T-cell (primary cell): ENCODE results near the gene CIB1. TPM values are rescaled to one million over a fixed set of nuclear protein-coding genes. Genes with fewer than 3 reads are reported as not detected.

Source experiments
- ATAC-seq, 4 experiments: fragments of 200-7000 bp in 3 of 4; fragments of 150-1000 bp in 1 of 4; cut with Tn5 transposase; replicated peaks in 1 of 4; 1 replicate in 3 of 4; 2 replicates in 1 of 4; pipeline ENCODE4 v1.10.0; 2021; ENCODE audit warnings: moderate library complexity in 3 of 4, mild to moderate bottlenecking in 2 of 4, moderate number of reproducible peaks in 1 of 4
- CTCF ChIA-PET, 2 donors: fragments of 300-600 bp; sonication (Branson Sonifier 250); formaldehyde crosslinking; loops; one replicate each; lab custom pipeline; 2022; ENCODE audit warnings: antibody characterized with exemption in 2 of 2; lab: Charles Lee
- POLR2A ChIA-PET, 2 donors: fragments of 300-600 bp; sonication (Branson Sonifier 250); formaldehyde crosslinking; loops; one replicate each; lab custom pipeline; 2022; ENCODE audit warnings: antibody characterized with exemption in 2 of 2; lab: Charles Lee
- DNase-seq, 35 experiments: peaks; one replicate each; pipeline versions ENCODE4 v3.0.0 to v3.0.0-alpha.2; 2013 to 2023
- H3K27ac ChIP-seq: one replicate; pipeline ENCODE4 v1.5.1; 2013; ENCODE audit warnings: low read length
- H3K27me3 ChIP-seq, 2 experiments: replicated peaks in 1 of 2; 1 replicate in 1 of 2; 2 replicates in 1 of 2; pipeline versions ENCODE4 v1.6.1 to v1.7.0; 2013; ENCODE audit warnings: low read length in 1 of 2, mixed read lengths in 1 of 2; ENCODE audit not compliant: control insufficient read depth in 2 of 2, insufficient read depth in 2 of 2; ENCODE audit errors: extremely low read depth in 1 of 2
- H3K36me3 ChIP-seq, 2 donors: 1 replicate in 1 of 2; 2 replicates in 1 of 2; pipeline versions ENCODE4 v1.6.1 to v1.7.0; 2013; ENCODE audit warnings: low read length in 1 of 2; ENCODE audit not compliant: control insufficient read depth in 2 of 2, insufficient read depth in 1 of 2; ENCODE audit errors: extremely low read depth in 1 of 2
- H3K4me1 ChIP-seq, 2 experiments: 1 replicate in 1 of 2; 2 replicates in 1 of 2; pipeline versions ENCODE4 v1.6.1 to v1.7.0; 2013; ENCODE audit warnings: low read length in 2 of 2, mixed read lengths in 1 of 2; ENCODE audit not compliant: insufficient read depth in 2 of 2, control insufficient read depth in 1 of 2; ENCODE audit errors: extremely low read depth in 1 of 2
- H3K4me3 ChIP-seq, 2 donors: 1 replicate in 1 of 2; 2 replicates in 1 of 2; pipeline versions ENCODE4 v1.5.1 to v1.7.0; 2013; ENCODE audit warnings: mild to moderate bottlenecking in 2 of 2, low read length in 1 of 2, moderate library complexity in 1 of 2; ENCODE audit not compliant: control insufficient read depth in 1 of 2; ENCODE audit errors: extremely low read depth in 1 of 2
- H3K9me3 ChIP-seq: 2 replicates; pipeline ENCODE4 v1.7.0; 2013
- H3K27ac Mint-ChIP-seq, 2 donors: one replicate each; pipeline ENCODE4 v1.8.0; 2020 to 2021; ENCODE audit warnings: mild to moderate bottlenecking in 2 of 2, mixed read lengths in 2 of 2
- H3K27me3 Mint-ChIP-seq, 2 donors: one replicate each; pipeline ENCODE4 v1.8.0; 2021 to 2022; ENCODE audit warnings: mixed read lengths in 2 of 2
- H3K36me3 Mint-ChIP-seq: one replicate; pipeline ENCODE4 v1.8.0; 2021; ENCODE audit warnings: mixed read lengths
- H3K4me1 Mint-ChIP-seq, 3 donors: one replicate each; pipeline ENCODE4 v1.8.0; 2020 to 2022; ENCODE audit warnings: mixed read lengths in 3 of 3, mild to moderate bottlenecking in 1 of 3
- H3K4me3 Mint-ChIP-seq, 3 donors: one replicate each; pipeline ENCODE4 v1.8.0; 2020 to 2022; ENCODE audit warnings: mild to moderate bottlenecking in 3 of 3, mixed read lengths in 3 of 3, moderate library complexity in 3 of 3
- H3K9me3 Mint-ChIP-seq, 3 donors: one replicate each; pipeline ENCODE4 v1.8.0; 2020 to 2022; ENCODE audit warnings: mixed read lengths in 3 of 3
- WGBS: methylation state at CpG from one replicate; pipeline ENCODE4 v1.1.5; 2013; ENCODE audit warnings: missing lambda C conversion rate; ENCODE audit not compliant: insufficient coverage; 5-methylcytosine and 5-hydroxymethylcytosine counted together
- total RNA-seq, 35 experiments: library from RNA in 6 of 35; stranded (reverse) in 6 of 35; fragments of 120-200 nt in 1 of 35; gene quantifications; one replicate each; pipeline versions ENCODE4 v1.2.1 to v1.2.4 and lab custom pipeline; 2013 to 2026

Gene CIB1
- total RNA-seq, 5 donors from 2014 or later (not counting 1 experiment from before 2014, with no cell fraction given): 112 to 201 (median 139) TPM

GRCh38 chr15:90191794-90192509 is 41.8 kb downstream of the CIB1 start:
- Mint-ChIP-seq H3K4me1 (peaks cover 23 to 41% (median 26%) of the 10 kb centered on the region in 3 donors), H3K27ac (peak overlapping the region; percentile 81 to 89), H3K9me3 (no peaks in the 10 kb centered on the region), H3K27me3 (no peaks in the 10 kb centered on the region), H3K36me3 (no peaks in the 10 kb centered on the region), H3K4me3 (peak overlapping the region; percentile 43 to 81 (median 64))
- DNase-seq (peak in 25 of 35 experiments; percentile 14 to 49 (median 29)), ATAC-seq (peak; percentile 79 to 91 (median 88))
- CTCF ChIA-PET: interaction anchor here in 1 of 2 donors (0.6 kb wide), 2 partner anchors 35 to 40 kb away, joined by 3 to 6 read pairs; no protein-coding TSS in a partner anchor
- POLR2A ChIA-PET: interaction anchor here (0.6 to 1.5 kb wide), 4 partner anchors 9 to 96 kb away, joined by 3 to 11 read pairs (median 7); partner anchors contain the start of genes CIB1 (in 1 of the 2), GDPGP1 (in 1 of the 2) and SEMA4B (in 1 of the 2)
- Histone ChIP-seq H3K27me3 (no peaks in the 10 kb centered on the region), H3K4me3 (peak overlapping the region; percentile 16 to 29), H3K27ac (peak overlapping the region; percentile 32), H3K4me1 (peaks cover 23 to 31% of the 10 kb centered on the region in 2 experiments), H3K36me3 (no peaks in the 10 kb centered on the region), H3K9me3 (no peaks in the 10 kb centered on the region)
- 32% methylated on average over 4 of the region's 7 CpGs for WGBS

GRCh38 chr15:90191344-90191687 is 42.4 kb downstream of the CIB1 start:
- Mint-ChIP-seq H3K36me3 (no peaks in the 10 kb centered on the region), H3K4me3 (peak overlapping the region in 2 of 3 donors; percentile 43 to 81), H3K9me3 (no peaks in the 10 kb centered on the region), H3K27me3 (no peaks in the 10 kb centered on the region), H3K27ac (peak overlapping the region; percentile 81 to 89), H3K4me1 (peaks cover 23 to 41% (median 26%) of the 10 kb centered on the region in 3 donors)
- Histone ChIP-seq H3K27ac (peak overlapping the region; percentile 32), H3K4me1 (peaks cover 23 to 31% of the 10 kb centered on the region in 2 experiments), H3K4me3 (no peak overlapping the region), H3K9me3 (no peaks in the 10 kb centered on the region), H3K36me3 (no peaks in the 10 kb centered on the region), H3K27me3 (no peaks in the 10 kb centered on the region)
- POLR2A ChIA-PET: interaction anchor here (0.6 to 1.5 kb wide), 3 partner anchors 34 to 97 kb away, joined by 6 to 11 read pairs (median 8); partner anchors contain the start of genes CIB1 (in 1 of the 2) and GDPGP1 (in 1 of the 2)
- no peak for DNase-seq
- WGBS: no CpG with 5 or more reads among the region's 3 CpGs
- ATAC-seq: no peak
- CTCF ChIA-PET: no interaction called here

- Mint-ChIP-seq H3K4me3 (peak overlapping the region in 1 of 3 donors; percentile 81), H3K27ac (peak overlapping the region; percentile 0 to 2), H3K36me3 (no peaks in the 10 kb centered on the region), H3K27me3 (no peaks in the 10 kb centered on the region), H3K4me1 (peaks cover 23 to 41% (median 26%) of the 10 kb centered on the region in 3 donors), H3K9me3 (no peaks in the 10 kb centered on the region)
- peaks cover 23 to 35% of the 10 kb centered on the region in 2 experiments for H3K4me1 ChIP-seq
- DNase-seq: no peak
- H3K9me3 ChIP-seq: no peaks in the 10 kb centered on the region
- no peaks in the 10 kb centered on the region for H3K27me3 ChIP-seq
- 87% methylated on average over 8 of the region's 10 CpGs for WGBS
- peak overlapping the region; percentile 32 for H3K27ac ChIP-seq
- ChIA-PET CTCF (no interaction called here), POLR2A (no interaction called here)
- H3K36me3 ChIP-seq: no peaks in the 10 kb centered on the region
- no peak for ATAC-seq
- no peak overlapping the region for H3K4me3 ChIP-seq
Observed at GRCh38 chr15:90190606-90191343, 43.0 kb downstream of the CIB1 start.

GRCh38 chr15:90189781-90190467 is 43.8 kb downstream of the CIB1 start:
- Histone ChIP-seq H3K4me1 (peaks cover 27 to 42% of the 10 kb centered on the region in 2 experiments), H3K9me3 (no peaks in the 10 kb centered on the region), H3K4me3 (no peak overlapping the region), H3K27me3 (no peaks in the 10 kb centered on the region), H3K27ac (no peak overlapping the region), H3K36me3 (no peaks in the 10 kb centered on the region)
- CTCF ChIA-PET: interaction anchor here in 1 of 2 donors (0.6 kb wide), 1 partner anchor 46 kb away, joined by 4 read pairs; no protein-coding TSS in a partner anchor
- no peaks in the 10 kb centered on the region for H3K27me3 Mint-ChIP-seq
- 80% methylated on average over 7 of the region's 10 CpGs for WGBS
- ATAC-seq: no peak
- no peaks in the 10 kb centered on the region for H3K9me3 Mint-ChIP-seq
- POLR2A ChIA-PET: interaction anchor here in 1 of 2 donors (0.5 to 0.6 kb wide), 2 partner anchors 44 to 233 kb away, joined by 3 read pairs; partner anchors contain the start of gene CIB1
- H3K4me3 Mint-ChIP-seq: no peak overlapping the region
- no peaks in the 10 kb centered on the region for H3K36me3 Mint-ChIP-seq
- DNase-seq: no peak
- H3K4me1 Mint-ChIP-seq: peaks cover 29 to 45% (median 32%) of the 10 kb centered on the region in 3 donors
- peak overlapping the region in 1 of 2 donors; percentile 0 for H3K27ac Mint-ChIP-seq

- Mint-ChIP-seq H3K4me3 (no peak overlapping the region), H3K27me3 (no peaks in the 10 kb centered on the region), H3K27ac (peak overlapping the region in 1 of 2 donors; percentile 19), H3K9me3 (no peaks in the 10 kb centered on the region), H3K4me1 (peaks cover 32 to 44% (median 35%) of the 10 kb centered on the region in 3 donors), H3K36me3 (no peaks in the 10 kb centered on the region)
- no peak for DNase-seq
- Histone ChIP-seq H3K36me3 (no peaks in the 10 kb centered on the region), H3K4me3 (no peak overlapping the region), H3K27me3 (no peaks in the 10 kb centered on the region), H3K27ac (no peak overlapping the region), H3K9me3 (no peaks in the 10 kb centered on the region), H3K4me1 (peaks cover 28 to 48% of the 10 kb centered on the region in 2 experiments)
- no peak for ATAC-seq
- 69% methylated on average over 6 of the region's 8 CpGs for WGBS
- CTCF ChIA-PET: interaction anchor here (0.6 to 0.7 kb wide), 2 partner anchors 11 to 45 kb away, joined by 3 to 4 read pairs; no protein-coding TSS in a partner anchor
- POLR2A ChIA-PET: interaction anchor here in 1 of 2 donors (0.6 kb wide), 1 partner anchor 45 kb away, joined by 3 read pairs; the partner anchor contains the start of gene CIB1
Observed at GRCh38 chr15:90188914-90189748, 44.6 kb downstream of the CIB1 start.
